NCI-H2196 treated with DMSO at 0.1 percent for 48 hours (cell line): ENCODE data around the gene RPA3.

Experiments used
- DNase-seq: peaks from one replicate; lab custom pipeline; 2025; ENCODE audit not compliant: unreplicated experiment; lab: John Stamatoyannopoulos, UW

The RPA3 gene

GRCh38 chr7:7654964-7655715 is 63.3 kb downstream of the RPA3 start:
- no peak for DNase-seq

GRCh38 chr7:7653593-7654187 is 64.7 kb downstream of the RPA3 start:
- DNase-seq = no peak

- DNase-seq = no peak
Measured at GRCh38 chr7:7652798-7653540, 65.4 kb downstream of the RPA3 start.

- no peak for DNase-seq
Measured at GRCh38 chr7:7651479-7651878, 66.9 kb downstream of the RPA3 start.

GRCh38 chr7:7650682-7651206 is 67.7 kb downstream of the RPA3 start:
- no peak for DNase-seq

GRCh38 chr7:7647495-7648036 is 70.8 kb downstream of the RPA3 start:
- no peak for DNase-seq

GRCh38 chr7:7642081-7642480 is 76.3 kb downstream of the RPA3 start:
- DNase-seq = no peak

GRCh38 chr7:7641129-7641663 is 77.2 kb downstream of the RPA3 start:
- DNase-seq = no peak

- DNase-seq = peak; percentile 99
Measured at GRCh38 chr7:7640221-7641128, 77.9 kb downstream of the RPA3 start, which contains the start of gene UMAD1. Gene UMAD1, plus strand, starts transcription at chr7:7640752. Its CDS starts 32,620 bp downstream, at chr7:7673372.

GRCh38 chr7:7639847-7640220 is 78.6 kb downstream of the RPA3 start:
- DNase-seq = no peak

- DNase-seq = no peak
Measured at GRCh38 chr7:7639421-7639820, 79.0 kb downstream of the RPA3 start.

- no peak for DNase-seq
Measured at GRCh38 chr7:7630626-7631329, 87.6 kb downstream of the RPA3 start.

GRCh38 chr7:7628476-7628875 is 89.9 kb downstream of the RPA3 start:
- no peak for DNase-seq

- DNase-seq = no peak
Measured at GRCh38 chr7:7620644-7621210, 97.7 kb downstream of the RPA3 start.

GRCh38 chr7:7620236-7620635 is 98.2 kb downstream of the RPA3 start:
- DNase-seq = no peak

GRCh38 chr7:7618410-7618809 is 100.0 kb downstream of the RPA3 start:
- no peak for DNase-seq

GRCh38 chr7:7617550-7617949 is 100.9 kb downstream of the RPA3 start:
- DNase-seq = no peak

- no peak for DNase-seq
Measured at GRCh38 chr7:7614018-7614741, 104.2 kb downstream of the RPA3 start.

- no peak for DNase-seq
Measured at GRCh38 chr7:7613210-7613609, 105.2 kb downstream of the RPA3 start.
